Activated T-helper 9 cell treated with anti-CD3 and anti-CD28 coated beads, Interleukin-2, amount 50 U/mL, for 16 hours (primary cell): Measurements from ENCODE around the gene TTC7B.

Experiments used
- DNase-seq: peaks from one replicate; pipeline ENCODE4 v3.0.0-alpha.2; 2020; ENCODE audit warnings: low read depth

The TTC7B gene

DNA sequence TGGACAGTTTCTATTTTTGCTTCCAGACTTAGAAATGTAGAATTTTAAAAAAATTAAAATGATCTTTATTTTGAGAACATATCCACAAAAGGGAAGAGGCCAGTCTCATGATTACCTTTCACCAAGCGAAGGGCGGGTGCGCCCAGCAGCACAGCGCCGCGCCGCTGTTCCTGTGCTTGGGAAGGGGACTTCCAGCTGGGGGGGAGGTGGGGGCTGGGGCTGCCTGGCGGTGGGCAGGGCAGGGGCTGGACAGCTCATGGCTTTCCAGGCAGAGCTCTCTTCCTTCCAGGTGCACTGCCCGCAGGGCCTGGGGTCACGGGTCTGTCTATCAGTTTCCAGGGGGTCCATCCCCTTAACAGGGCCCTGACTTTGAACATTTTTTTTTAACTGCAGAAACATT is 199.9 kb downstream of the TTC7B start:
- no peak for DNase-seq

DNA sequence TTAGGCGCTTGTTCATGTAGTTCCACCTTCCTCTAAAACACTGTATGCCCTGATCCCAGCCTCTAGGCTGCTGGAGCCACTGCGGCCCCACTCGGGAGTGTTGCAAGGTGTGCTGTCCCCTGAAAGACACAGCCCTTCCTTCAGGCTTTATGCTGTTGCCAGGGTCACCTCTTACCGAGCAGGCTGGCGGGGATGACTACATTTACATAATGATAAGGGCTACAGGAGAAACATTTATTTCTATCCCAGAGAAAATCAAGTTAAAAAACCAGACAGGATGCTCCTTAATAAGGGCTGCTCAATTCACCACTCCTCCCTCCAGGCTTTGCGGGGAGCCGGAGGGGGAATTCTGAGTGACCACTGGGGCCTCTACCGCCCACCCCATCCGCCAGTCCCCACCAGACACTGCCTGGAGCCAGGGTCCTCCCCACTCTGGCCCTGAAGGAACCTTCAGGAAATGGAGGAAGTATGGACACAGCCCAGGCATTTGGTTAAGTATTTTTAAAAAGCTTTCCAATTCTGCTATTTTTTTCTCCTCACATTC is 200.6 kb downstream of the TTC7B start:
- no peak for DNase-seq

DNA sequence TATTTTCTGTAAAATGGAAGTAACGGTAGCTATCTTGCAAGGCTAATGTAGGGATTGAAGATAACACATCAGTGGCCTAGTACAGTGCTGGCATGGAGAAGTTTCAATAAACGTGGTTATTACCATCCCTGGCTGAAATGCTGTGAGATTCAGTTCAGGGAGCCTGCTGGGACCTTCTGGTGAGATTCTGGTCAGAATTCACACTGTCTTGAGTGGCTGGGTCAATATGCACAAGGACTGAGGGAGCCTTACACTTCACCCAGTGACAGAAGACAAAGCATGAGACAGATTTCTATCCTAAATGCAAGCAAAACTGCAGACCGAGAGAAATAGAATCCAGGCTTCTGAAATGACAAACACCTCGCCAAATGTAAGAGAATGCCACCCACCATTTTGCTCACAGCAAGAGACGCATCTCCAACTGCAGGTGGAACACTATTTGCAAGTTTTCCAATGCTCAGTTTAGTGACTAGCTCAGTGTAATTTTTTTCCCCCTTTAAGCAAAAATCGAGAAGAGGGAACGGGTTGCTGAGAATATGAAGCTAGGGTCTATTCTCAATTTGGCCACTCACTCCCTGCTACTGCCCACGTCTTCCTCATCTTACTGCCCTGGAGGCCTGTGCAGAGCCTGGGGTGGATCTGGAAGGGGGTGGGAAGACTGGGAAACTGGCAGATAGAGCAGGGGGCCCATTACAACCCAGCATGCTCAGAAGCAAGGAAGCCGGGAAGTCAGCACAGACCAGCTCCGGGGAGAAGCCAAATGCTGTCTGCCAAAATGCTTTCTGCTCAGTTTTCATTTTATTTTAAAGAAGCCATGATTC is 201.3 kb downstream of the TTC7B start:
- no peak for DNase-seq

DNA sequence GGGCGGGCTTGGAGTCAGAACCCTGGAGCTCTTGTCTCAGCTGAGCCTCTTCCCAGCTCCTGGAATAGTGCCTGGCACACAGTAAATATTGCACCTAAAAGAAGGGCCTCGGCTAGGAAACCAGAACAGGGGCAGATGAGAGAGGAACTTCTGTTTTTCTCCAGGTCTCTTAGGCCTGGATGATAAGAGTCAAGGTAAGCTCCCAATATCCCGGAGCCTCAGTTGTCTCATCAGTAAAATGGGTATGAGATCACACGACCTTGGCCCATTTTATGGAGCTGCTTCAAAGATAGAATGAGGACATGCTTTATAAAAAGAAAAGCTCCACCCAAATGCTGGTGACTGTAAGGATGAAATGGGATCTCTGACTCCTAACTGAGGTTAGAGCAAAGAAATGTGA is 202.2 kb downstream of the TTC7B start:
- no peak for DNase-seq

DNA sequence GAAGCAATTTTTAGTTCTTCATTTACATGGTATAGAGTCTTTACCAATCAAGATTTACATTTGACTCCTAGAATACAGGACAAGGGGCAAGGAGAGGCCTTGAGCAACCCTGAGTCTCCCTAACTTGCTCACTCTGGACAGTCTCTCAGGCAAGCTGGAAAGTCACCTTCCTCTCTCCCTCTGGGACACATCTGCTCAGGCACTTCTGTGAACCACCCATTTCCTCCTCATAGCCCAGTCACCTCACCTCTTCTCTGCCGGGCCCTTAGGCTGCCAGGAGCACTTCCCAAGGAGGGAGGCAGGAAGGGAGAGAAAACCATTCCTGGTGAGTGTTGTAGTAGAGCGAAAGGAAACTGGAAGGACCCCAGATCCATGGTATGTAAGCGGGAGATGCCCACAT is 202.8 kb downstream of the TTC7B start:
- no peak for DNase-seq

DNA sequence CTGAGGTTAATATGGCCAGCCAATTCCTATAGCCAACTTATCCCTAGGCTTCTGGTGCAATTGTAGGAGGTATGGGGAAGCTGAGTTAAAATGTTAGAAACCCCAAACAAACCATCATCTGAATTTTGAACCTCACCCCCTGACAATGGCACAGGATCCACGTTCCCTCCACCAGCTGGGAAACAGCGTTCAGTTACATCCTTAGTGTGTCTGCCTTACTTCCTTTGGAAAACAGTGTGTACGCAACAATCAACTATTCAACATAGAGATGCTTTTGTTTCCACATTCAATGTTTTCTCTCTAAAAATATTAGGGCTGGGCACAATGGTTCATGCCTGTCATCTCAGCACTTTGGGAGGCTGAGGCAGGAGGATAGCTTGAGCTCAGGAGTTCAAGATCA is 203.4 kb downstream of the TTC7B start:
- DNase-seq, result no peak

DNA sequence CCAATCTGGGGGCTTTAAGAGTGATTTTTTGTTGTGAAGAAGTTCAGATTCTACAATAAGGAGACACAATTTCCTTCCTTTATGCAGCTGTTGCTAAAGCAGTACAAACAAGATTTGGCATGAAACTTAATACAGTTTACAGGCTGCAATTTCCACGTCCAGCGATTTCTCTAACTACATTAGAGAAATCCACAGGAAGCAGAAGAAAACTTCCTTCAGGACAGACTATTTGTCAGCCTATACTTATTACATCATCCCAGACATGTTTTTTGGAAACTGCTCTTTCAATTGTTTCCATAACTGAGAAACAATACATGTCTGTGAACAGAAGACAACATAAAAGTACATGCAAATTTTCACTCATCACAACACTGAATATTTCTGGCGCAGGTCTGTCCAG is 204.3 kb downstream of the TTC7B start:
- no peak for DNase-seq

DNA sequence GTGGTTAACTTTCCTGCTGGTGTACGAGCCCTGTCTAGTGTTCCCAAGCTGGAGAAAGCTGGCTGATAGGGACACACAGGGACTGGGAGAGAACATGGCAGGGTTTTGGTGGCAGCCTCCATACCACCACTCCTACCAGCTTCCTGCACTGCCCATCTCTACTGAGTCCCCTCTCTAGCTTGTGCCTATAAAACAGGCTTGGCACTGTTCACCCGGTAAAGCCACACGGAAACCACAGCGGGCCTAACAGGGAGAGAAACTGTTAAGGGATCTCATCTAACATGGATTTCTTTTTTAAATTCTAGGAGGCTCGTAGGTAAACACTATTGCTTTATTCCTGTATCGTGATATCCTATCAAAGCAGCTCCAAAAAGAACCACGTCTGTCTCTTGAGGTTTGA is 204.7 kb downstream of the TTC7B start:
- DNase-seq, result no peak

DNA sequence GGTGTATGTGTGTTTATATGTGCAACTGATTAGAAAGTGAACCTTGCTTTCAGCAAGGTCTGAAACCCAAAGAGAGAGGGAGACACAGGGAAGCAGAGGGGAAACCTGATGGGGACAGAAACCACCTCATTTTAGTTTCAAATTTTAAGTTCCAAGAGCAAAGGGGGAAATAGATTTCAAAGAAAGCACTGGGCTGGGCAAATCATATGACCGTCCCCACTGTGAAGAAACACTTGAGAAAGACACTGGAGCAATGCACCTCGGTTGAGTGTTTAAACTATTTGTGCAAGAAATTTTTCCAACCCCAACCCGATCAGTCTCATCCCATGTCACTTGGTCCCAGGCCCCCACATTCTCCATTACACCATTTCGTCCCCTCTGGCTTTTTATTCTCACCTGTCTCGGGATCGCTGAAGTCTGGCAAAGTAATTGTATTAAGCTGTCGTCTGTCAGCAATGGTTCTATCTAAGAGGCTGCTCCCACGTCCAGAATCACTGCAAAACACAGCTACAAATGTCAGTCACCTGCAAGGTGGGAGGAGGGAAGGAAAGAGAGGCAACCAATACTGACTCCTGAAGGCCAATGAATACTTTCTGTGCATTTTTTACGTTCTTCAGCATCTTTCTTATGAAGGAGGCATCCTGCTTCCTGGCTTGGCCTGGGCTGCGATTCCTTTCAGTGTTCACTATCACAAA is 205.7 kb downstream of the TTC7B start:
- DNase-seq, result no peak

DNA sequence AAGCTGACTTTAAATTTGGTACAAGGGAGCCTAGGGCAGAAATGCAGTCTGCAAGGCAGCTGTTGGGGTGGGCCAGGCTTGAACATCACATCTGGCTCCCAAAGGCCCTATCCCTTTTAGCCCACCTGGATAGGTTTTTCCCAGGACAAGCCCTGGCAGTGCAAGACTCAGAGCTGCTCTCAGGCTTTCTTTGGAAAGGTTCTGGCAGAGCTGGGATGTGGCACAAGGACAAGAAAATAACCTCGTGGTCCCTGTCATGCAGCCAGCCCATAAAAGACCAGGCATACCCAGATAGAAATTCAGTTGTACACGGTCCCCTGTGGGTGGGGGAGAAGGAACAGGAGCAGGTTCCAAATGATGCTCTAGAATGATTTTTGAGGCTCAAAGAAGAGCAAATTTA is 206.9 kb downstream of the TTC7B start:
- DNase-seq, result no peak

DNA sequence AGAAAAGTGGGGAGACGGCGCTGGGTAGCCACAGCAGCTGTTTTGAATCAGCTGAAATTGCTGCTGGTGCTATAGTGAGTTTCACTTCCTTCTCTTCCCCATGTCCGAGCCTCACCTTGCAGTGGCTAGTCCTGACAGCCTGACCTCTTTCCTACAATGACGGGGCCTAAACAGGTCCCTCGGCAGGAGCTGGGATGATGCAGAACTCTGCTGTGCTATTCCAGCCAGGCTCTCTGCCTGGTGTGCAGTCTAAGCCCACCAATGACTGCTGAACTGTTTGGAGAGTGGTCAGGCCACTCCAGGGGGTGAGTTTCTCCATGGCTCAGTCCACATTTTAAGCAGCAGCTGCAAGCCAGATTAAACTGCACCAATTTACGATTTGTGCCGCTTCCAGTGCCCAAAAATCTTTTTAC is 207.3 kb downstream of the TTC7B start:
- DNase-seq, result no peak

DNA sequence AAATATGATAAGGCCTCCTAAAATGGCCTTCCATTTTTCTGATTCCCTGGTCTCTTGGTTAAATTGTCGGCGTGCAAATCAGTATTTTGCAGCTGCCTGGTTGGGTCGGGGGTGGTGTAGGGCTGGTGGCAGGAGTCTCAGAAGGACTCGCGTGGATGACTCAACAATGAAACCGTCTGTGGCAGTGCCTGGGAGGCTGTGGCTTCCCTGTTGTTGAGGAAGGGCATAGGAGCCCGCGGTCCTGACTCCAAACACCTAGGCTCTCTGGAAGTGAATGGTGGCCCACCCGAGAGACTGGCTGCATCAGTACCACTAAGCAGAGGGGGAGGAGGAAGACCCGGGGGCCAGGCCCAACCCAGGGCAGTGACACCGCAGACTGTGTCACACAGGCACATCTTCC is 207.9 kb downstream of the TTC7B start:
- DNase-seq, result no peak

DNA sequence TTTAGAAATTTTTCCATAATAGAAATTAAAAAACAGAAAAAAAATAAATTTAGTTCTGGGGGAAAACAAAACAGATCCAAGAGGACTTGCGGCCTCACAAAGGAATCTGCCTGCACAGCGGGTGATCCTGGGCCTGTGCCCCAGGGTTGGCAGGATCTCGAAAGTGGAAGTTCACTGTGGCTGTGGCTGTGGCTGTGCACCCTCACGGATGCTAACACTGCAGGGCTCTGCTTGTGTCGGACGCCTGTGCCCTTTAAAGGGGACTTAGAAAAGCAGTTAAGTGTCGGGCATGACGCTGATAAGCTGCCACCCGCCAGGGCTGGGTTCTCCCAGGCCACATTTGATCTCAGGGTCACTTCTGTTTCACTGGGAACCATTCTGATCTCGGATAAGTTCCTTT is 209.1 kb downstream of the TTC7B start:
- no peak for DNase-seq

DNA sequence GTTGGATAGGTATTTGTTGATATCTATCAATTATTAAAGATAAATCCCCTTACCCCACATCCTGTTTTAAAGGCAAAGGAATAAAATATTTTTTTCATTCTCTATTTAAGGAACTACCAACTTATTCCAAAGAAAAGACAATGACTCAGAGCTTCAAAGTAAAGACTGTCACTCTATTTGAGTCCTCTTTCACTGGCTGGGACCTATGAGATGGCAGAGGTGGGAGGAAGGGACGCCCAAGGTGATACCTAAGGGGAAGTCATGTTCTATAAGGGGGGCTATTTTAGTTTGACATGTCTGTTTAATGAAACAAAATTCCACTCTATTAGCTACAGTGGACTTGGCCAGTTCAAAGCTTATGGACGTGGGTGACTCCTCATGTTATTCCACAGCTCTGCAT is 209.8 kb downstream of the TTC7B start:
- no peak for DNase-seq

DNA sequence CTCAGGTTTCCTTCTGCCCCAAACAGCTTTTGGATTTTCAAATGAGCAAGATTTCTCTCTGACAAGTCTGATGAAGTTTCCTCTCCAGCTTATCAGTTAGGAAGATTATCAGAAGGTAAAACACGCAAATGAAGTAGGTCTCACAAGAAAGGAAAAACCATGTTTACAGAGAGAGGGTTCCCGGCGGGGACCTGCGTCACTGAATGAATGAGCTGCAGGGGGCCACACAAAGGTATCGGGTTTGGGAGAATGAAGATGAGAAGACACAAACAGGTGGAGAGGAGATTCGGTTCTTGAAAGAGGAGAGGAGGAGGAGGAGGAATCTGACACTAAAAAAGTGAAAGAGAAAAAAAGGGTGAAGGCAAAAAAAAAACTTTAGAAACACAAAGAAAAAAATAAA is 210.8 kb downstream of the TTC7B start:
- no peak for DNase-seq

DNA sequence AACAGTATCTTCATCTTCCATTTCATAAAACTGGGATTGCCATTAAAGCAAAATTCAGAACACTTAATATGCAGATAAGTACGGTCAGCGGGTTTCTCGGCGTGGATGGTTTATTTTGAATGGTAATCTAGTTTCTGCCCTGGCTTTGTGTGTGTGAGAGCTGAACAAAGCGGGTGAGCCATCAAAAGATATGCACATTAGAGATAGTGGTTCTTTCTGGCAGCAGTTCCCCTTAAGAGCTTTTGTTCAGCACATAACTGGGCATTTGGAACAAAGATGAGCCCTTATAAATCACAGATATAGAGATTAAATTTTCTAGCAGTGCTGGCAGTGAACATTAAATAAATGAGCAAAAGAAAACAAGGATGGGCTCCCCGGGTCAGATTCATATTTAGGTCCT is 211.9 kb downstream of the TTC7B start:
- no peak for DNase-seq

DNA sequence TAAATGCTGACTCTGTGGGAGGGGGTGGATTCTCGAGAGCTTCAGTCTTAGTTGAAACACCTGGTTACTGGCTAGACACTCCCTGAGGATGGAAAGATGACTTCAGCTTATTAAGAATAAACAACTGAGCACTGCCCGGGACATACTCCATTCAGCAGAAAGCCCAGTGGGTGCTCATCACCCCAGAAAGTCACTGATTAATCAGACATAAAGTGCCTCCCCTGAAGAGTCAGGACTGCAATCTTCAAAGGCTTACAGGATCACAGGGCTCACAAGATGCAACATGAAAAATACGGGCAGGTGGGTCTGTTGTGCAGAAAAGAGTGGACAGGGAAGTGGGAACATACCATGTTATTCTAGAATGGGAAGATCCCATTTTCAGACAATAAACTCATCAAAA is 212.4 kb downstream of the TTC7B start:
- DNase-seq, result no peak

DNA sequence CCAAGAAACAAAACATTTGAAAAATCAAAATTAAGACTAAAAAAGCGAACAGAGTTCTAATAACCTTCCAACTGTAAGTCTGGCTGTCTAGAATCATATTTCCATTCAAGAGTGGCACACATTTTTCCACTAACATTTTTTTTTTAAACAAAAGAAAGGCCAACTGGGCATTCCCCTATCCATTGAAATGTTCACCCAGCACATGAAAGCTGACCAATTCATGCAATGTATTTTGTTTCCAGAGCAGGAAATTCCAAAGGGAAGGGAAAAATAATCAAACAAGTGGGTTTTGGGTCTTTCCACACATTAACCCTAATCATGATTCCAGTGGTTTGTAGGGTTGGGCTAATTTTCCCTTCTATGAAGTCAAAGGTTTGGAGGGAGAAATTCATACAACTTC is 212.9 kb downstream of the TTC7B start:
- no peak for DNase-seq

DNA sequence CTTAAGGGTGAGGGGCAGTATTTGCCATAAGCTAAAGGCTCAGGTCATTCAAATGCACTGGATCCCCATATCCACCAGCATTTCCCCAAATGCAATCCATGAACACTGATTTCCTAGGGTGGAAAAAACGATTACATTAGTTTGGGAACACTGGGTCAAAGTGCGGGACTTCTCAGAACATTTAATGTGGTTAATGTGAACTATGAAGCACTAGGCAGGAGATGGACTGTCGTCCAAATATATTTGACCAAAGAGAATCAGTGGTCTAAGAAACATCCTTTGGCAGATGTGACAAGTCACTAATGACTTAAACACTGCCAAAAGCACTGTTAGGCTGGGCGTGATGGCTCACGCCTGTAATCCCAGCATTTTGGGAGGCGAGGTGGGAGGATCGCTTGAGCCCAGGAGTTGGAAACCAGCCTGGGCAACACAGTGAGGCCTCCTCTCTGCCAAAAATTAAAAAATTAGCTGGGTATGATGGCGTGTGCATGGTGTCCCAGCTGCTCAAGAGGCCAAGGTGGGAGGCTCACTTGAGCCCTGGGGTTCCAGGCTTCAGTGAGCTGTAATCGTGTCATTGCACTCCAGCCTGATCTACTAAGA is 214.0 kb downstream of the TTC7B start:
- DNase-seq, result no peak

DNA sequence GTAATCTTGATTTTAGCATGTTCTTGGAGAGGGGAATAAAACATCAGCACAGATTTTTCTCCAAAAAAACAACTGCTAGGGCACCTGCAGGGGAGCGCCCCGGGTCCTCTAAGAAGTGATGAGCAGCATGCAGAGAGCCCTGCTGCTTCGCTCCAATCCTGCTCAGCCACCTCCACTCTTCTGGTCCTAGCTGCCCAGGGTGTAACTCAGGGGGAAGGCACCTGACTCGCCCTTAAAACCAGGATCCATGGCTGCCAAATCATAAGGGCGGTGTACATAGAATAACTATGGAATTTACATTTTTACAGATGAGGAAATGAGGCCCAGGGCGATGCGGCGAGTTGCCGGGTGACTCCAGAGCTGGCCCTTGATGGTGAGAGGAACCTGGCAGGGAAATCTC is 214.7 kb downstream of the TTC7B start:
- no peak for DNase-seq

DNA sequence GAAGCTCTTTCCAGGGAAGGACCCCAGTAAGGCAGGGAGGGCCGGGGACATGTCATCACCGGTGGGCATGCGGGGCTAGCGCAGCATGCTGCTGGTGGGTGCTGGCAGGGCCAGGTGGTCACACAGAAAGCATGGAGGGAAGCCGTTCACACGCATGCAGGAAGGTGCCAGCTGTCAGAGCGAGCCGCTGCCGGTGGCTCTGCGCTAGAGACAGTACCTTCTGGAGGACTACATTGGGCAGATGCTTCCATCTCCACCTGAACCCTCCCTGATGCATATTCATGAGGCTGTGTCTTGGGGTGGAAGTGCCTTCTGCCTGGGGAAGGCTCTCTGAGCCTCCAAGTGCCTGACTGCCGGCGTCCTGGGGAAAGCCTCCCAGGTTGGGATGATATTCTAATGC is 215.6 kb downstream of the TTC7B start:
- DNase-seq, result no peak

DNA sequence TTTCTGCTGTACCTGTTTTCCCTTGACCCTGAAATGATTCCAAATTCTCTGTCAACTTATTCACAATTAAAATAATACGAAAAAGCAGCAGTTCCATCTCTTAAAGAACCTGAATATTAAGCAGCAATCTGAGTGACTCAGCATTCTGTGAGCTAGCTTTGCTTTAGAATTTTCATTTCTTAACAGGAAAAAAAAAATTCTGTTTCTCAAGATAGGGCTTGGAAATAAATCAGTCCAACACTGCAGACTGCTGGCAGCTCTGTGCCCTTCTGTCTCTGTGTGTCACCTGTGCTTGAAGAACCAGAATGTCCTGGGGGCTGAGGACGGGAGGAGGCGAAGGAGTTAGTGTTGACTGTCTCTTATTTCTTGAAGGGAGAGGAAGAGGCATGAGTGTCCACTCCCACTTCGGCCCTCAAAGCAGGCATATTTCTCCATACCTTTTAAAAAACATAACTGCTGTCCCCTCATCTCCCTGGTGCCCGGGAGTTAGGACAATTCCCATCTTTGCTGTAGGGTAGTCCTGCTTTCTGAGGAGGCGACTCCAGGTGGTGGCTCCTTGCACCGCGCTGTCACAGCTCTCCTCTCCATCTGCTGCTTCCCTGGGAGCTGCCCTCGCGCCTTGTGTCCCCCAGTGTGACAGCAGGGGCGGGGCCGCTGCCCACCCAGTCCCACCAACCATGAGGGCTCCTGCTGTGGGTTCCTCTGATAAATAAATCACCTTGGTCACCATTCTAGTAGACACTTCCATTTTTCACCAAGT is 216.3 kb downstream of the TTC7B start:
- no peak for DNase-seq
